Fibroblast of the conjunctiva (primary cell): ENCODE results near the gene LMOD3.
A peak's percentile ranks its signal among the peaks of the same experiment; 100 is the strongest.

Experiments used
- DNase-seq: peaks from one replicate; pipeline ENCODE4 v3.0.0-alpha.2; 2010; ENCODE audit warnings: low read depth

The LMOD3 gene

GRCh38 chr3:69122403-69122802 lies at the start of gene LMOD3:
LMOD3 (minus strand) TSS chr3:69122595; CDS start chr3:69122386, 209 bp downstream.
- DNase-seq: no peak

DNA sequence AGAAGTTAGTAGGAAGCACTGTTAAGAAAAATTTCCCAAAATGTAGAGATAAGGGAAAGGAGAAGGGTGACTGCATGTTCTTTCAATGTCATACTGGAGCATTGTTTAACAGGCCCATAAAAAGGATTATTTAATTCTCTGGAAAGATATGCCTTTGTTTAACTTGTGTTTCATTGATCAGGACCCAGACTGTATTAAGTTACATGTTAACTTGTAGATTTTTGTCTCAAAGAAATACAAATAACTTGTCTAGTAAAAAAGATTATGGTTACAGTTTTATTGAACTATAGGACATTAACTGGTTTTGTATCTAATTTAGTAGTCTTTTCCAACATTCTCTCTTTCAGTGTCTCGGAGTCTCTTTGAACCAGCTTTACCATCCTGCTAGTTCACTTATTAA lies 49.7 kb upstream of the LMOD3 start:
- no peak for DNase-seq

- DNase-seq: no peak
Observed at GRCh38 chr3:69166446-69166845, 44.1 kb upstream of the LMOD3 start.

DNA sequence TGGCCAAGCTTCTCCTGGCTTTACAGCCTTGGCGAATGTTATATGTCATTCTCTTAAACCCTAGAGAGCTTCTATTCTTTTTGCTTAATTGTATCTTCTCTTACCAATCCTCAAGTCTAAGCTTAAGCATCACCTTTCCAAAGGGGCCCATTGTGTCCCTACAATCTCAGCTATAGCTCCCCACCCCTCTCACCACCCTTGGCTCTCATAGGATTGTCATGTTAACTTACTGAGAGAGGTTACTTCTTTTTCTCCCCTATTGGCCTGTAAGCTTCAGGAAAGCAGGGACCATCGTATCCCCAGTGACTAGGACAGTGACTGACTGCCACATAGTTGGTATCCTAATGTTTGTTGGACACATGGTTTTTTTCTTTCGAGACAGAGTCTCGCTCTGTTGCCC lies 43.3 kb upstream of the LMOD3 start:
- DNase-seq: no peak

DNA sequence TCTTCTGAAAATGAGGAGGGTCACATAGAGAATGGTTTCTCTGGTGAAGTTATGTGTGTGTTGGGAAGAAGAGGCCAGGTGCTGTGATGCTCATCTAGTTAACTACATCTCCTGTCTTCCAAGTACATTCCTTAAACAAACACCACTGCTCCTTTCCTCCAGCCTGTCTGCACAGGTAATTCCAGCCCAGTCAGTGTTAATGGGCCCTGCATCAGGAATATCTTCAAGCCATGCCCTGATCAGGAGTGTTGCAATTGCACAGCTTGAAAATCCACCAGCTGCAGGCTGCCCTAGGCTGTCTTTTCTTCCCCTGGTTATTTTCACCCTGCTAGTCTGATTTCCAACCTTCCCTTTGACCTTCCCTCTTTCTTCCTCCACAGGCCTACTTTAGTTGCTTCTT lies 41.9 kb upstream of the LMOD3 start:
- no peak for DNase-seq

DNA sequence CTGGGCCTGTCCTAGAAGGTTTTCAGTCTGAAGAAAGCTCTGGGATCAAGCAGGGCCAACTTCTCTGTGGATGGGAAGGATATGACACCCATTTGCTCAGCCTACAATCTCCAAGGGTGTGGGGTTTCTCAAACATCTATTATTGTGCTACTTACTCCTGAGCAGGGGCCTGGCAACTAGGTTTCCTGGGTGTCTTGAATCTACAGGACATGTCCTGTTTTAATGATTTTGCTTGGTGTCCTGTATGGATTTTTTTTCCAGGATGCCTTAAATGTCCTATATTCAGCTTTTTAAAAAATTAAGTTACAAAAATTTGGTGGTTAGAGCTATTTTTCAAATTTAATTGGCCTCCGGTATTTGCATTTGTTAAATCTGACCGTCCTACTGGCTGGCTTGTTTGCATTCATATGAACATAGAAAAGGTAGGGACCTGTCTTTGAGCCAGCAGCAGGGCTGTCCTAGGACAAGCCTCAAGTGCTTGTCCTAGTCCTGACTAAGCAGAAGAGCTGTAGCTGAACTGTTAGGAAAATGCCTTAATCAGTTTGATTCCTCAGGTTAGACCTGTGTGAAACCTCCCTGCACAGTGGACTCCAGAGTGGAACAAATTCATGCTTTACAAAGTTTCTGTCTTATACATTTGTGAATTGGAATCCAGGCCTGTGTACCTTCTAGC lies 40.0 kb upstream of the LMOD3 start:
- DNase-seq: no peak

GRCh38 chr3:69161587-69162307 lies 39.4 kb upstream of the LMOD3 start:
- DNase-seq: peak; percentile 29

DNA sequence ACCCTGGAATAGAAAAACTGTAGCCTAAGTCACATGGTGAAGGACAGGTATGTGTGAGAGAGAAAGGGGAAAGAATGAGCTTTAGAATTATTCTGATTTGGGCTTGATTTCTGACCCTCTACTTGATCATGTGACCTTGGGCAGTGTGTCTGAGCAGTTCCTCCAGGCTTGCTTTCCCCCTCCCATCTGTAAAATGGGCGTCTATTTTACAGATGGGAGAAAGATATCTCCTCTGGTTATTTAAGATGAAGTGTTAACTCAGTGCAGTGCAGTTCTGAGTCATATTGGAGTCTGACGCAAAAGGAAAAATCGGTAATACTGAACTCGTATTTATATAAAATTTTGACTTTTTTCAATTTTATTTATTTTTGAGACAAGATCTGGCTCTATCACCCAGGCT lies 38.1 kb upstream of the LMOD3 start:
- no peak for DNase-seq

DNA sequence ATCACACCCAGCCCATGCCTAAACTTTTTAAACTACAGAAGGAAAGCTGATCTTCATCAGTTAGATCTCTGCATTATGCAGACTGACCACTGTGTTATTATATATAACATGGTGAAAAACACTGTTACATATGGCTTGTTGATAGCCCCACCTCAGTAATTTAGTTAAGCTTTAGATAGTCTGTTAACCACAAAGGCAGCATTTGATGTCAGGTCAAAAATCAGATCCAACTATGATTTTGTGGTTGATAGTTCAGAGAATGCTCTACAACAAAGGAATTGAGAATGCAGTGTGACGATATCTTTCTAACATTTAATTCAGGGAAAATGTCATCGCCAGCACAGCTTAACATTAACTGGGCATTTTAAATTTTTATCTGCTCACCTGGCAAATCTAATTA lies 37.7 kb upstream of the LMOD3 start:
- no peak for DNase-seq

GRCh38 chr3:69149586-69149985 lies 27.2 kb upstream of the LMOD3 start:
- no peak for DNase-seq

GRCh38 chr3:69145688-69146087 lies 23.3 kb upstream of the LMOD3 start:
- no peak for DNase-seq

DNA sequence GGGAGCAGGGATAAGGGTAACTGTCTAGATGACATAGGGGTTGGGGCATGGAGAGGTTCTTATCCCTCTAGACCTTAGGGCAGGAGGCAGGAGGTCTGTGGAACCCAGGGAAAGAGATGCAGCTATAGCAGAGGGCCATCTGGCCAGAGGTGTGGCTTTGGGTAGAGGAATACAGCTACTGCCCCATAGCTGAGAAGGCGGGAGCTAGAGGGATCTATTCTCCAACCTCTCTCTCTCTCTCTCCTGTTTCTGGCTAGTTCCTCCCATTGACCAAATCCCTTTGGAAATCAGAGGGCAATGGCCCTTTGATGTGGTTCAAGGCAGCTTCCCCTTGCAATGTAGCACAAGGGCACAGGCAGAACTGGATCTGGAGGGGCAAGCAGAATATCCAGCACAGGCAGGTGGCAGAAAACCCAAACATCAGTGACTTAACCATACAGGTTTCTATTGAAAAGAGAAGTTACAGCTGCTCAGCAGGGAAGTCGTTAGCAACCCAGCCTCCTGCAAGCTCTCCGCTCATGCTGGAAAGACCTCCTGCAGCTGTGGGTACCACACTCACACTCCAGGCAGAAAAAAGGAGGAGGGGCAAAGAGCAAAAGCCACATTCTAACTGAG lies 22.3 kb upstream of the LMOD3 start:
- no peak for DNase-seq

GRCh38 chr3:69143612-69144011 lies 21.2 kb upstream of the LMOD3 start:
- DNase-seq: peak; percentile 70

DNA sequence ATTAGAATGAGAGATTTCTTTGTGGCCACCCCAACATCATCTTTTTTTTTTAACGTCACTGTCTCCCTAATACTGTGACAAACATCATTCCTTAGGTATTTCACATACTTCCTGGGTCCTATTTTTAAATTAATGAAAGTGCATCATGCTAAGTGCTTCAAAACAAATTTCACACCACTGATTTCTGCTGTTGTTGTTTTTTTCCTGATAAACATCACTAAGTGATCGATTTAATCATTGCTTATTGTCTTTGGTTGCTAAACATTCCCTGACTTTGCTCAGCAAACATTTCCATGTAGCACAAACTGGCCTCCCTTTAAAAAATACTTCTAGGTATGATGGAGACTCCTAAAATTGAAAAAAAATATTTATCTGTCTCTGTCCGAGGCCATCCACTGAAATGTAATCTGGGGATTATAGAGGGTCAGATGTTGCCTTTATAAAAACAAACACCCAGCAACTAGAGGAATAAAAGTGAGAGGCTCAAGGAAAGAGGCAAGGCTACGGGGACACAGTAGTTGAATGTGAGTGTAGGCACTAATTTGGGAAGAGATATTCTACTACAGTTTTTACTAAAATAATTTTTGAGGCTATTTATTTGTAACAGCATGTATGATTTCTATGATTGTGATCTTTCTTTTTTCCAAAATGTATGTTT lies 20.5 kb upstream of the LMOD3 start:
- no peak for DNase-seq

DNA sequence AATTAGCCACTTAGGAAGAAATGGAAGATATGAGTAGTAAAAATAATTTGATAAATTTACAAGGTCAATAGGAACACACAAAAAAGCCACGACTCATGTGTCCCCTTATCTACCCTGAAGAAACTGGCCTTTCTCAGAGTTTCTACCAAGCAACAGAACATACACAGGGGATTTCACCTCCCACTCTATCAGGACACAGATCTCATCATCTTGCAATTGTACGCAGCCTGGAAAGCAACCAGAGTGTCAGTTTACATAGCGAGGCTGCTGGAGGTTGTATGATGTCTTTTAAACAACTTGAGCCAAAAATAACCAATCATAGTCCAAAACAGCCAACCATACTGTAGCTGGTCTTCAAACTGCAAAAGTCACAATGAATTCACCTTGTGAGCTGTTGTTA lies 19.7 kb upstream of the LMOD3 start:
- peak; percentile 68 for DNase-seq

DNA sequence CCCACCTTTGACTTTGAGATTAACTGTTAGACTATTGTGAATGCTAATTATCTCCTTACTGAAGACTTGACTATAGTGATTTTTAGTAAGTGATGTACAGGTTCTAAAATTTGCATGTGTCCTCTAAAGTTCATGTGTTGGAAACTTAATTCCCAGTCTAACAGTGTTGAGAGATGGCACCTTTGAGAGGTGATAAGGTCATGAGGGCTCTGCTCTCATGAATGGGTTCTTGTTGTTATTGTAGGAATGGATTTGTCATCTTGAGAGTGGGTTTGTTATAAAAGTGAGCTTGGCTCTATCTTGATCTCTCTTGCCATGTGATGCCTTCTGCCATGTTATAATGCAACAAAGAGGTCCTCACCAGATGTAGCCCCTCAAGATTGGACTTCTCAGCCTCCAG lies 18.9 kb upstream of the LMOD3 start:
- no peak for DNase-seq

- no peak for DNase-seq
Observed at GRCh38 chr3:69137412-69137811, 15.0 kb upstream of the LMOD3 start.

GRCh38 chr3:69137005-69137404 lies 14.6 kb upstream of the LMOD3 start:
- no peak for DNase-seq

GRCh38 chr3:69130689-69131088 lies 8.3 kb upstream of the LMOD3 start:
- DNase-seq: no peak

DNA sequence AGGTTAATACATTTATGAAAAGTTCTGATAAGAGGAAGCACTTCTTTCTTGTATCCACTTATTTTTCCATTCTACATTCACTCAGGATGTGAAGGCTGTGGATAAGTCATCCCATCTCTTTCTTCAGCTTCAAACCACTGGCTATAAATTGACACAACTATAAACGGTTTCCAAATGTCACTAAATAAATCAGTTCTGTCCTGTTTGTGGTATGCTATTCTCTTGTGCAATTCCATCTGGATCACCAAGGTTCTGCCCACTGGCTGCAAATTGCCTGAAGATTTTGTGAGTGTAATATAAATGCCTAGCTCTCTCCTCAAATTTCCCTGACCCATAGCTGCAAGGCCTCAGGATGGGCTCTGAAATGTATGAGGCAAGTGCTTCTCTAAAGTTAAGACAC lies 7.1 kb upstream of the LMOD3 start:
- DNase-seq: no peak

GRCh38 chr3:69128509-69128908 lies 6.1 kb upstream of the LMOD3 start:
- DNase-seq: no peak

- no peak for DNase-seq
Observed at GRCh38 chr3:69126999-69127398, 4.6 kb upstream of the LMOD3 start.

GRCh38 chr3:69126216-69126615 lies 3.8 kb upstream of the LMOD3 start:
- DNase-seq: no peak
